LNCaP clone FGC (cell line): ENCODE measurements around the gene ADGRG2.

Experiments
- DNase-seq: peaks from one replicate; pipeline ENCODE4 v3.0.0-alpha.2; 2011; ENCODE audit warnings: low read depth
- H3K4me3 ChIP-seq: 2 replicates; pipeline ENCODE4 v1.5.1; 2011; ENCODE audit warnings: mild to moderate bottlenecking, low read depth, low read length, control low read depth
- TF ChIP-seq, protein P1 (sequence below): IDR thresholded peaks from 2 replicates; pipeline ENCODE4 v1.5.1; 2012; ENCODE audit warnings: mild to moderate bottlenecking; ENCODE audit not compliant: control insufficient read depth, insufficient read depth; ENCODE audit errors: extremely low read depth

ADGRG2 gene, protein sequence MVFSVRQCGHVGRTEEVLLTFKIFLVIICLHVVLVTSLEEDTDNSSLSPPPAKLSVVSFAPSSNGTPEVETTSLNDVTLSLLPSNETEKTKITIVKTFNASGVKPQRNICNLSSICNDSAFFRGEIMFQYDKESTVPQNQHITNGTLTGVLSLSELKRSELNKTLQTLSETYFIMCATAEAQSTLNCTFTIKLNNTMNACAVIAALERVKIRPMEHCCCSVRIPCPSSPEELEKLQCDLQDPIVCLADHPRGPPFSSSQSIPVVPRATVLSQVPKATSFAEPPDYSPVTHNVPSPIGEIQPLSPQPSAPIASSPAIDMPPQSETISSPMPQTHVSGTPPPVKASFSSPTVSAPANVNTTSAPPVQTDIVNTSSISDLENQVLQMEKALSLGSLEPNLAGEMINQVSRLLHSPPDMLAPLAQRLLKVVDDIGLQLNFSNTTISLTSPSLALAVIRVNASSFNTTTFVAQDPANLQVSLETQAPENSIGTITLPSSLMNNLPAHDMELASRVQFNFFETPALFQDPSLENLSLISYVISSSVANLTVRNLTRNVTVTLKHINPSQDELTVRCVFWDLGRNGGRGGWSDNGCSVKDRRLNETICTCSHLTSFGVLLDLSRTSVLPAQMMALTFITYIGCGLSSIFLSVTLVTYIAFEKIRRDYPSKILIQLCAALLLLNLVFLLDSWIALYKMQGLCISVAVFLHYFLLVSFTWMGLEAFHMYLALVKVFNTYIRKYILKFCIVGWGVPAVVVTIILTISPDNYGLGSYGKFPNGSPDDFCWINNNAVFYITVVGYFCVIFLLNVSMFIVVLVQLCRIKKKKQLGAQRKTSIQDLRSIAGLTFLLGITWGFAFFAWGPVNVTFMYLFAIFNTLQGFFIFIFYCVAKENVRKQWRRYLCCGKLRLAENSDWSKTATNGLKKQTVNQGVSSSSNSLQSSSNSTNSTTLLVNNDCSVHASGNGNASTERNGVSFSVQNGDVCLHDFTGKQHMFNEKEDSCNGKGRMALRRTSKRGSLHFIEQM

DNA sequence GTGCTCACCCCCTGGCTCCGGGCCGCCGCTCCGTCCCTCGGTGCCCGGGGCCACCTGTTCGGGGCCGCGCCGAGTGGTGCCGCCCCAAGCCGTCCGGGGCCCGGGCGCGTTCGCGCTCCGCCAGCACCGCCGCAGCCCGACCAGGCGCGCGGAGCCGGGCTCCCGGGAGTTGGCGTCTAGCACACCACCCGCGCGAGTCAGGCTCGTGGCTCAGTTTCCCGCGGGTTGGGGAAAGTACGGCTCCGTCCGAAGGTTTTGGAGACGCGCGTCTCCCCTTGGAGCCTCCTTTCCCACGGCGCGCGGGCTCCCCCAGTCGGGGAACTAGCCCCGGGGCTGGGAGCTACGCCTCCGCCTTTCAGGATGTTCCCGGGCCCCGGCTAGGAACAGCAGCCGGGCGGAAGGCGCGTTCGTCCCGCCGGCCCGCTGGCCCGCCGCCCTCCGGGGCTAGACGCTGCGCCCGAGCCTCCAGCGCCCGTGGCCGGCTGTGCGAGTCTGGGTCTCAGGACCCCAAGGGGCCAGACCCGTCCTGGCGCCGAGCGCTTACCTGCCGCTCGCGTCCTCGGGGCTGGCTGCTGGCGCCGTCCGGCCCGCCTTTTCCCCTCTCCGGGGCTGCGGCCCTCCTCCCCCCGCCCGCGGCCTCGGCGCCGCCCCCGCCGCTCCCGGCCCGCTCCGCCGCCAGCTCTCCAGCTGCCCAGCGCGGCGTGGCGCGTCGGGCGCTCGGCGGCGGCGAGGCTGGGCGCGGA, at the start of gene ADGRG2:
TSS of gene ADGRG2 (minus strand) at position 571 of the 743 bp plus-strand sequence. CDS start 53,634 bp downstream, outside the sequence.
- DNase-seq: no peak
- TF ChIP-seq, protein P1, sequence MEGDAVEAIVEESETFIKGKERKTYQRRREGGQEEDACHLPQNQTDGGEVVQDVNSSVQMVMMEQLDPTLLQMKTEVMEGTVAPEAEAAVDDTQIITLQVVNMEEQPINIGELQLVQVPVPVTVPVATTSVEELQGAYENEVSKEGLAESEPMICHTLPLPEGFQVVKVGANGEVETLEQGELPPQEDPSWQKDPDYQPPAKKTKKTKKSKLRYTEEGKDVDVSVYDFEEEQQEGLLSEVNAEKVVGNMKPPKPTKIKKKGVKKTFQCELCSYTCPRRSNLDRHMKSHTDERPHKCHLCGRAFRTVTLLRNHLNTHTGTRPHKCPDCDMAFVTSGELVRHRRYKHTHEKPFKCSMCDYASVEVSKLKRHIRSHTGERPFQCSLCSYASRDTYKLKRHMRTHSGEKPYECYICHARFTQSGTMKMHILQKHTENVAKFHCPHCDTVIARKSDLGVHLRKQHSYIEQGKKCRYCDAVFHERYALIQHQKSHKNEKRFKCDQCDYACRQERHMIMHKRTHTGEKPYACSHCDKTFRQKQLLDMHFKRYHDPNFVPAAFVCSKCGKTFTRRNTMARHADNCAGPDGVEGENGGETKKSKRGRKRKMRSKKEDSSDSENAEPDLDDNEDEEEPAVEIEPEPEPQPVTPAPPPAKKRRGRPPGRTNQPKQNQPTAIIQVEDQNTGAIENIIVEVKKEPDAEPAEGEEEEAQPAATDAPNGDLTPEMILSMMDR: peak; percentile 35
- H3K4me3 ChIP-seq: no peak within 1 kb of the TSS

DNA sequence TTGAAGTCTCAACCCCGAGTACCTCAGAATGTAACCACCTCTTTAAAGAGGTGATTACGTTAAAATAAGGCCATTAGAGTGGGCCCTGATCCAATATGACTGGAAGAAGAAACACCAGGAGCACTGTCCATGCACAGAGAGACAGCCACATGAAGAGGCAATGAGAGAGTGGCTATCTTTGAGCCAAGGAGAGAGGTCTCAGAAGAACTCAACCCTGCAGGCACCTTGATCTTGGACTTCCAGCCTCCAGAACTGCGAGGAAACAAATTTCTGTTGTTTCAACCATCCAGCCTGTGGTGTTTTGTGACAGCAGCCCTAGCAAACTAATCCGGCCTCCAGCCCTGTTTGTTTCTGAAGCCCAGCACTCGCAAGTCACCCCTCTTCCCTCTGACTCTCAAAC, 46.3 kb upstream of the ADGRG2 start:
- no peak overlapping the region for H3K4me3 ChIP-seq
- TF ChIP-seq, protein P1: no peak
- DNase-seq: no peak

DNA sequence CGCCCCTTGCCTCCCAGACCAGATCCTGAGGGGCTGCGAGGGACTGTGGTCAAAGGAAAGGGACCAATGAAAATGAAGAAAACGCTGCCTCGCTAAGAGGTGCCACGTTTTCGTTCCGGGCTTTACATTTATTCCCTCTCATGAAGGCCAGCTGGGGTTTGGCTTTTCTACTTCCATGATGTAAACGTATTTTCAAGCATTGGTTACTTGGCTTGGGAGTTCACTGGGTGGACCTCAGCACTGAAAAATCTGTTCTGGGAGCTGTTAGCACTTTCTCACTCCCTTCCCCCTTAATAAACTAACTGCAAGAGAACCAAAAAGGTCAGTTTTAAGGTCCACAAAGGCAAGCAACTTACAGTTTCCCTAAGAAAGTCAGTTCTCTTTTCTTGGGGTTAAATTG, 40.6 kb upstream of the ADGRG2 start:
- DNase-seq: no peak
- TF ChIP-seq, protein P1: no peak
- H3K4me3 ChIP-seq: no peak overlapping the region

DNA sequence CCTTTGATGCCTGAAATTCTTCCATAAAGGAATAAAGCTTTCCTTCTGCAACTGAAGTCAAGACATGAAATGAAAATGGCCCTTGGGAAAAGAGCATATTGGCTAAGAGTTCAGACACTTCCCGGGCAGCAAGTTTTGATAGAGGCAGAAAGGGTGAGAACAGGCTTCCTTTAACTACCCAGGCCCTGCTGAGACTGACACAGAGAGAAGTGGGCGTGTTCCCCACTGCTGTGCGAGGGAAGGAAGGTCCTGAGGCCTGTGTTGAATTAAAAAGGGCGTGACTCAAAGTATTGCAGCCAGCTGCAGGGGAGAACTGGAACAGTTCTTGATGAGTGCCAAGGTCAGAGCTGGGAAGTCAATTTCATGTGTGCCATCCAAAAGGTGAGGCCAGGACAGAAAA, 33.9 kb upstream of the ADGRG2 start:
- TF ChIP-seq, protein P1: no peak
- no peak for DNase-seq
- no peak overlapping the region for H3K4me3 ChIP-seq

DNA sequence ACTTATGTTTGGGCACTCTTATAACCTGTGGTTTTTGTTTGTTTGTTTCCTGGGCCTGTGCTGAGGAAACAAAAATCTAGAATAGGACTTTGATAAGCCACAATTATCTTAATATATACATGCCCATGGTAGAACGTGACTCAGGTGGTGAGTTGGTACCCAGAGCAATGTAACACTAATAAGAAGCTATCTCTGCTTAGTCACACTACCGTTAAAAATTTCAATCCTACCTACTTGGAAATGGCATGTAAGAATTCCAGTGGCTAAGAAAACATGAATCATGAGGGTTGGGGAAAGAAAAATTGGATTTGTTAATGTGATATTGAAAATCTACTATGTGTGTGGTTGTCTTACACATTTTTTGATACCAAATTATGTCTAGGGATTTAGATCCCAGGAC, 30.5 kb upstream of the ADGRG2 start:
- TF ChIP-seq, protein P1: no peak
- no peak for DNase-seq
- H3K4me3 ChIP-seq: no peak overlapping the region

DNA sequence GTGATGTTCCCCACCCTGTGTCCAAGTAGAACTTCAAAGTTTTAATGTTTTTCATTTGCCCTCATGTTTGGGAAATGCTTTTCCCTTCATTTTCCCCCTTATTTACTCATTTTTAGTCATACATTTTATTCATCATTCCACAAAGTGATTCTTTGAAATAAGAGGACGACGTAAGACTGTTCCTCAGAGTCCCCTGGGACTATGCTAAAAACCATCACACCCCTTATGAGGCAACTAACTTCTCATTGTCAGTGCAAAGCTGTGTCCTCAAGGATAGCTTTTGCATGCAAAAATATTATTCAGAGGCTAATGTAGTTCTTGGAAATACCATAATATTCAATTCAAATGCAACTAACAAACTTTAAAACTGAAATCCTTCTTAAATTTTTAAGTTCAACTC, 14.8 kb upstream of the ADGRG2 start:
- TF ChIP-seq, protein P1: no peak
- no peak overlapping the region for H3K4me3 ChIP-seq
- DNase-seq: no peak
